Measurements from ENCODE around the gene TCHH.
"Not testable (repeated sequence)": the region's sequence is repeated elsewhere in the genome, so short reads cannot be mapped to it uniquely, and the experiment has no call there.

Gene TCHH, protein sequence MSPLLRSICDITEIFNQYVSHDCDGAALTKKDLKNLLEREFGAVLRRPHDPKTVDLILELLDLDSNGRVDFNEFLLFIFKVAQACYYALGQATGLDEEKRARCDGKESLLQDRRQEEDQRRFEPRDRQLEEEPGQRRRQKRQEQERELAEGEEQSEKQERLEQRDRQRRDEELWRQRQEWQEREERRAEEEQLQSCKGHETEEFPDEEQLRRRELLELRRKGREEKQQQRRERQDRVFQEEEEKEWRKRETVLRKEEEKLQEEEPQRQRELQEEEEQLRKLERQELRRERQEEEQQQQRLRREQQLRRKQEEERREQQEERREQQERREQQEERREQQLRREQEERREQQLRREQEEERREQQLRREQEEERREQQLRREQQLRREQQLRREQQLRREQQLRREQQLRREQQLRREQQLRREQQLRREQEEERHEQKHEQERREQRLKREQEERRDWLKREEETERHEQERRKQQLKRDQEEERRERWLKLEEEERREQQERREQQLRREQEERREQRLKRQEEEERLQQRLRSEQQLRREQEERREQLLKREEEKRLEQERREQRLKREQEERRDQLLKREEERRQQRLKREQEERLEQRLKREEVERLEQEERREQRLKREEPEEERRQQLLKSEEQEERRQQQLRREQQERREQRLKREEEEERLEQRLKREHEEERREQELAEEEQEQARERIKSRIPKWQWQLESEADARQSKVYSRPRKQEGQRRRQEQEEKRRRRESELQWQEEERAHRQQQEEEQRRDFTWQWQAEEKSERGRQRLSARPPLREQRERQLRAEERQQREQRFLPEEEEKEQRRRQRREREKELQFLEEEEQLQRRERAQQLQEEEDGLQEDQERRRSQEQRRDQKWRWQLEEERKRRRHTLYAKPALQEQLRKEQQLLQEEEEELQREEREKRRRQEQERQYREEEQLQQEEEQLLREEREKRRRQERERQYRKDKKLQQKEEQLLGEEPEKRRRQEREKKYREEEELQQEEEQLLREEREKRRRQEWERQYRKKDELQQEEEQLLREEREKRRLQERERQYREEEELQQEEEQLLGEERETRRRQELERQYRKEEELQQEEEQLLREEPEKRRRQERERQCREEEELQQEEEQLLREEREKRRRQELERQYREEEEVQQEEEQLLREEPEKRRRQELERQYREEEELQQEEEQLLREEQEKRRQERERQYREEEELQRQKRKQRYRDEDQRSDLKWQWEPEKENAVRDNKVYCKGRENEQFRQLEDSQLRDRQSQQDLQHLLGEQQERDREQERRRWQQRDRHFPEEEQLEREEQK (N-terminal part only)

DNA sequence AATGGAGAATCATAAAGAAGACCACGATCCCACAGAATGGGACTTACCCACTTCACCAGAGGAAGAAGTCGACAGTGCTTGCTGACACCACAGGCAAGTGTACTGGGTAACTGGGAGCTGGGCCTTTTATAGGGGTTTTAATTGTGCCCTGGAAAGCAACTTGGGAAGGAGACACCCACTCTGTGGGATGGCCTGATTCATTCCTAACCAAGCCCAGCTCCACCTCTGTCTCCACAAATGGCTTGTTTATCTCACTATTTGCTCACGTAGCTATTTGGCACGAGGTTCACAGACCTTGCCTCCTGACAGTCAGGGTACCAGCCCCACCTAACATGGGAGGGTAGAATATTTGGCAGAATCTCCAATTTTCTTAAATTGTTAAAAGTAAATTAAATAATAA is at the start of gene TCHH:
Gene TCHH (minus strand): TSS at position 101 of the 400 bp plus-strand sequence. CDS start 1,364 bp downstream, outside the sequence.
- DNase-seq (ENCODE audit: low spot score): no peak

DNA sequence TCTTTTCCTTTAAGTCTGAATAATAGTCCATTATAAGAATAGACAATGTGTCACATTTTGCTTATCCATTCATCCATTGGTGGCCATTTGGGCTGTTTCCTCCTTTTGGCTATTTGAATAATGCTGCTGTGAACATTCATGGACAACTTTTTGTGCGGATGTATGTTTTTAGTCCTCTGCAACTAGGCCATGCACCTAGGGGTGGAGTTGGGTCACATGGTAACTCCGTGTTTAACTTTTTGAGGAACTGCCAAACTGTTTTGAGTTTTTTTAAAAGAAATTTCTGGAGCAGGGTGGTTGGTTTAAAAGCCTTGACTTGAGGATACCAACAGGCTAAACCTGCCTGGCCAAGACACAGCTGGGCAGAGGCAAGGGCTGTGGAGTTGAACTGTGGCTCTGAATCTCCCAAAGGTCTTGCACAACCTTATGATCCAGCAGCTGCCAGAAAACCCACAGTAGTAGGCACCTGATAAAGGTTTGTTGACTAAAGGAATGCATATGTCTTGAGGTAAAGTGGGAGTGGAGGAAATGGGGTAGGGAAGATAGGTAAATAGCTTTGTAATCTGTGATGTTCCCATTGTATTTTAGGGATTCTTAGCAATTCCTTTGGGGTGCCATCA is 49.4 kb upstream of the TCHH start:
- no peak for DNase-seq (ENCODE audit: low spot score)

DNA sequence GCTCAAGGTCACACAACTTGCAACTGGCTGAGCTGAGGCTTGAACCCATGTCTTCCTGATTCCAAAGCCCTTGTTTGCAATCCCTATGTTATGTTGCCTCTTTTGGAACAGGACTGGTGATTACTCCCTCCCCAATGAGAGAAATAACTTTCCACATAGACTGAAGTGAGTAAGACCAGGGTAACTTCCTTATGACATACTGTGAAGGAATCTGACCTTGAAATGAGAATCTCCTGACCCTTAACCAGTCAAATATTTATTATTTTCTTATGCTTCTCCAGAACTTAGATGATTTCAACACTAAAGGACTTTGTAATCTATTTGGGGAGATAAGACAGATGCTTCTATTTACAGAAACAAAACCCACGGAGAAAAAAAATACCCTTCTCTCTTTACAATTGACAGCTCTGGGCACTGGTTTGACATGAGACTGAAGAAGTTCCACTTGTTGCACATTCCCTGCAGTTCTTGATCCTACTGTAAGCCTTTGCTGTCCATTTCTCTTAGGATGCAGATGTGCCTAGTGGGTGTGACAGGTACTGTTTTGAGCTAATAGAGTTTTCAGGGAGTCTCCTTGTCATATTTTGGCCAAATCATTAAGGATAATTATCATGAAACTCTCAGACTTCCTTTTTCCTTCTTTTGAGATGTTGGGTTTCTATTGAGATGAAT is 47.7 kb upstream of the TCHH start:
- peak; percentile 87 for DNase-seq (ENCODE audit: low spot score)

DNA sequence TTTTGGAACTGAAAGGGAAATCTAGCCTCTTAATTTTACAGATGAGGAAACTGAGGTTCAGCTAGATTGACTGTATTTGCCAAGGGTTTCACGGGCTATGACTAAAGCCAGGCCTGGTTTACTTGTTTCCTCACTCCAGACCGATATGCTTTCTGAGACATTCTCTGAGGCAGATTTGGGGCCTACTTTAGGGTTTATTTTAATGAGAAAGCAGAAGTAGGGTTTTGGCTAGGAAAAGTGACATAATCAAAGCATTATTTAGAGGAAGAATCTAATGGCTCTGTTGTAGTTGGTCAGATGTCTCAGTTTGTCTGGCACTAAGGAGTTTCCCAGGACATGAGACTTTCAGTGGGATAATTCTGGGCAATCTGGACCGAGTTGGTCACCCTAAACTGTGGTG is 45.3 kb upstream of the TCHH start:
- DNase-seq (ENCODE audit: low spot score): no peak

DNA sequence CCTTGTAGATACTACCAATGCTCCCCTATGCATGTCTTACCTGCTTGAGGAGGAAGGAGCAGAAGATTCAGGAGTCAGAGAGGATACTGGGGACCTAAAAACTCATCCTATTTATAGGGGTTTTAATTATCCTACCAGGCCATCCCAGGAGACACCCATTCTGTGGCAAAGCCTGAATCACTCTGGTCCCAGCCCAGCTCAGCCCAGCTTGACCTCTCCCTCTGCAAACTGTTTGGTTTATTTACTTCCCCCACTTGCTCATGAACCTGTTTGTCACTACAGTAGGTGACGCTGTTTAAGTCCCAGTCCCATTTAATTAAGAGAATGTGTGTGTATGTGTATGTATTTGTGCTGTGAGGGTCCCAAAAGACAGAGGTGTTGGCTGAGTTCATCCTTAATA is 43.9 kb upstream of the TCHH start, which contains the start of gene RPTN:
Gene RPTN (minus strand): TSS at position 85 of the 400 bp plus-strand sequence. CDS start 1,339 bp downstream, outside the sequence.
- no peak for DNase-seq (ENCODE audit: low spot score)

DNA sequence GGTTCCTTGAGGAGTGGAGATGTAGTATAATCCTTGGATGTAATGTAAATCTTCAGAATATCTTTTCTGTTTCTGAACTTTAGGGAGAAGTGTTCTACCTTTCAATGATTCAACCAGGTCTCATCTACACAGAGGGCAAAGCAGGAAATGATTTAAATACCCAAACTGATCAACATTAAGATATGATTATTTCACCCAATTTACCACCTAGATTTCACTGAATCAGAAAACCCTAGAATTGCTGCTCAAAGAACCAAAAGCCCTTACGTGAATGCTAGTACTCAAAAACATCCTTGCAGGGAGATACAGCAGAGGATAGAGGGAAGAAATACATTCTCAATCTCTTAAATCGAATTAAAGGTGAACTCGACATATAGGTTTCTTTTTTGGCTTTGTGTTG is 38.8 kb upstream of the TCHH start:
- DNase-seq (ENCODE audit: low spot score): no peak

DNA sequence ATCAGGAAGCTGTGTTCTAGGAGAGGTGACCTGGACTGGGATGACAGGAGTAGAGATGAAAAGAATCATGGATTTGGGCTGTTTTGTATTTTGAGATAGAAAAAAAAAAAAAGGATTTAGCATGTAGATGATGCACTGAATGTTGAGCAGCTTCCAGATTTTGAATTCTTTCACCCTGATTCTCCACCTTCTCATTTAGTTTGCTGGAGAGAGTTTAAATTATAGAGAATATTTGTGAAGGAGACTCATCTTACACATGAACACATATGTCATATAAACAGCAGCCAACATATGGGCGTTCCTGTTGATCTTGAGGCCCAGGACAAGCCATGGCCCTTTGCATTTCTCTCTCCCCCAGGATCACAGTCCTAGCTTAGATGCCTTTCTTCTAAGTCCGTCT is 36.4 kb upstream of the TCHH start:
- DNase-seq (ENCODE audit: low spot score): peak; percentile 20

DNA sequence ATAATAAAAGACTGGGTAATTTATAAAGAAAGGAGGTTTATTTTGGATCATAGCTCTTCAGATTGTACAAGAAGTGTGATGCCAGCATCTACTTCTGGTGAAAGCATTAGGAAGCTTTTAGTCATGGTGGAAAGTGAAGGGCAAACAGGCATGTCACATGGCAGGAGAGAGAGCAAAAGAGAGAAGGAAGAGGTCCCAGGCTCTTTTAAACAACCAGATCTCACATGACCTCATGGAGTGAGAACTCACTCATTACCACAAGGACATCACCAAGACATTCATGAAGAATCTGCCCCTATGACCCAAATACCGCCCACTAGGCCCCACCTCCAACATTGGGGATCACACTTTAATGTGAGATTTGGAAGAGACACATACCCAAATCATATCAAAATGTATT is 33.7 kb upstream of the TCHH start:
- no peak for DNase-seq (ENCODE audit: low spot score)

DNA sequence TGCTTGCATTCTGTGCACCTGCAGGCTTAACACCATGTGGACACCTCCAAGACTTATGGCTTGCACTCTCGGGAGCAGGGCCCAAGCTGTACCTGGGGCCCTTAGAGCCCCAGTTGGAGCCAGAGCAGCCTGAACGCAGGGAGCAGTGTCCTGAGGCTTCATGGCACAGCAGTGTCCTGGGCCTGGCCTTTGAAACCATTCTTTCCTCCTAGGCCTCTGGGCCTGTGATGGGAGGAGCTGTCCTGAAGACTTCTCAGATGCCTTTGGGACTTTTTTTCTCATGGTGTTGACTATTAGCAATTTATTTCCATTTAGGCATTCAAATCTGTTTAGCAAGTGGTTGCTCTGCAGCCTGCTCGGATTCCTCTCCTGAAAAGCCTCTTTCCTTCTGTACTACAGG is 32.8 kb upstream of the TCHH start:
- no peak for DNase-seq (ENCODE audit: low spot score)

DNA sequence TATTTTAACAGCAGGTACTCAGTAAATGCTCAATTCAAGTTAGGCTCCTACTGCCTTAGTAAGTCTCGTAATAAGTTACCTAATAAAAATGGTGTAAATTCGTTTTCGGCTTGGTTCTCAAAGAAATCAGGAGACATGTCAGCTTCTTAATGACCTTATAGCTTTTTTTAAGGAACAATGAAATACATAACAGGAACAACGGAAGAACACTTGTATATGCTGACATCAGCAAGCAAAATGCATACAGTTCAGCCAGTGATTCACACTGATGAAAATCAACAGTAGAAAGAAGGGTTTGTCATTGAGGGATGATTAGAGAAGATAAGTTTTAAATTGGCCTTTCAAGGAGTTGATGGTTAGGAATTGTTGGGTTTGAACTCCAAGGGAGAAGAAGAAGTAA is 30.5 kb upstream of the TCHH start:
- DNase-seq (ENCODE audit: low spot score): no peak

DNA sequence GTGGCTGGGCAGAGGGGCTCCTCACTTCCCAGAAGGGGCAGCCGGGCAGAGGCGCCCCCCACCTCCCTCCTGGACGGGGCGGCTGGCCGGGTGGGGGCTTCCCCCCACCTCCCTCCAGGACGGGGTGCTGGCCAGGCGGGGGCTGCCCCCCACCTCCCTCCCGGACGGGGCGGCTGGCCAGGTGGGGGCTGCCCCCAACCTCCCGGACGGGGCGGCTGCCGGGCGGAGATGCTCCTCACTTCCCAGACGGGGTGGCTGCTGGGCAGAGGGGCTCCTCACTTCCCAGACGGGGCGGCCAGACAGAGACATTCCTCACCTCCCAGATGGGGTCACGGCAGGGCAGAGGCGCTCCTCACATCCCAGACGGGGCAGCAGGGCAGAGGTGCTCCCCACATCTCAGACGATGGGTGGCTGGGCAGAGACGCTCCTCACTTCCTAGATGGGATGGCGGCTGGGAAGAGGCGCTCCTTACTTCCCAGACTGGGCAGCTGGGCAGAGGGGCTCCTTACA is 29.5 kb upstream of the TCHH start:
- not testable (repeated sequence) for DNase-seq (ENCODE audit: low spot score)

DNA sequence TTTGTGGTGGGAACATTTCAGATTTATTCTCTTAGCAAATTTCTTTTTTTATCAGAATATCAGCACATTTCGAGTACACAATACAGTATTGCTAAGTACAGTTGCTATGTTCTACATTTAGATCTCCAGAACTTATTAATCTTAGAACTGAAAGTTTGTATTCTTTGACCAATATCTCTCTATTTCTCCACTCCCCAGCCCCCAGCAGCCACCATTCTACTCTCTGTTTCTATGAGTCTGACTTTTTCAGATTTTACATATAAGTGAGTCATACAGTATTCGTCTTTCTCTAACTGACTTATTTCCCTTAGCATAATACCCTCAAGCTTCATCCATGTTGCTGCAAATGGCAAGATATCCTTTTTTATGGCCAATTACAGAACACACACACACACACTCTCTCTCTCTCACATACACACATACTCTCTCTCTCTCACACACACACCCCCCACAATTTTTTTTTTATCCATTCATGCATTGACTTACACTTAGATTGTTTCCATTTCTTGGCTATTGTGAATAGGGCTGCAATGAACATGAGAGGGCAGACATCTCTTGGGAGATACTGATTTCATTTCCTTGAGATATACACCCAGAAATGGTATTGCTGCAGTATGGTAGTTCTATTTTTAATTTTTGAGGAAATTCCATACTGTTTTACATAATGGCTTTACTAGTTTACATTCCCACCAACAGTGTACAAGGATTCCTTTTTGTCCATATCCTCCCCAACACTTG is 28.1 kb upstream of the TCHH start:
- DNase-seq (ENCODE audit: low spot score): no peak

DNA sequence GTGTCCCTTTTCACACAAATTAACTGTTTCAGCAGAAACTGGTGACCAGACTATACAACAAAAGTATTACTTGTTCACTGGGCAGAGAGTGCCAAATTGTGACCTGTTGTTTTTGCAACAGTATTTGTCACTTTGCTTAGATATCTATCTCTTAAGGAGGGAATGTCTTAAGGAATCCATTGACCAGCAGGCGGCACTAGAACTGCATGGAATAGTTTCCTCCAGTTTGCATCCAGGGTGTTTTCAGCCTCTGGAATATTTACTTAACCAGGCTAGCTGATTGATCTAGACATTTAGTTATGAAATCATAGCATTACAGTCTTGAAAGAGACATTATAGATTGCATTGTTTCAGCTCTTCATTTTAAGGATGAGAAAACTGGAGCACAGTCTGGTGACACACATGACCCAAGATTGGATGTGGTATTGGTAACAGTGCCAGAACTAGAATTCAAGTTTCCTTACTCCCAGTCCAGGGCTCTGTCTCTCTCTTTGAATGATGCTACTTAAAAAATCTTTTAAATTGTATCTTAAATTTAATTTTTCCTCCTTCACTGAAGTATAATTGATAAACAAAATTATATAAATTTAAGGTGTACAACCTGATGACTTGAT is 26.8 kb upstream of the TCHH start:
- DNase-seq (ENCODE audit: low spot score): peak; percentile 68

DNA sequence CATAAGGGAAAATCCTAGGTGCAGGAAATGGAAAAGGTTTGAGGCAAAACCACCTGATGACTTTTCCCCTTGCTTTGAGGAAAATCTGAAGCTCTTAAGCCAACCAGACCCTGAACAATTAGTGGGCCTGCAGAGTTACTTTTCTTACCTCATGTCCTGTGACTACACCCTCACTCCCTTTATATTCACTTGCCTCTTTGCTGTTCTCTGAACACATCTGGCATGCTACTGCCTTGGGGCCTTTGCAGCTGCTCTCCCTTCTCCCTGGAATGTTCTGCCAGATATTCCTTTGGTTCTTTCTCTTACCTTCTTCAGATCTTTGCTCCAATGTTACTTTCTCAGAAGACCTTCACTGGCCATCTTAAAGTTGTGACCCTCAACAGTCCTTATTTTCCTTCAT is 22.0 kb upstream of the TCHH start:
- no peak for DNase-seq (ENCODE audit: low spot score)

DNA sequence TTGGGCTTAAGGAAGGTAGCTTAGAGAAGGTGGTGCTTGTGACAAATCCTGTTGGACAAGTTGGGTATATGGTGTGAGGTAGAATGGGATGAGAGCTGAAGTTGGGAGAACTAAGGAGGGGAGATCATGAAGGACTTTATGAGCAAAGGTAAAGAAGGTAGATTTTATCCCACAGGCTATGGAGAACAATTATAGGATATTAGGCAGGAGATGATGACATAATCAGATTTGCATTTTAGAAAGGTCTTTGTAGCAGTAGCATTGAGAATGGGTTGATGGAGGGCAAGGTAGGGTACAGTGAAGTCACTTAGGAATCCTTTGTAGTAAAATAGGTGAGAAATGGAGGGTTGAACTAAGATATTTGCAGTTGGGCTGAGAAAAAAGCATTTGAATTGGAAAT is 14.9 kb upstream of the TCHH start:
- DNase-seq (ENCODE audit: low spot score): no peak

DNA sequence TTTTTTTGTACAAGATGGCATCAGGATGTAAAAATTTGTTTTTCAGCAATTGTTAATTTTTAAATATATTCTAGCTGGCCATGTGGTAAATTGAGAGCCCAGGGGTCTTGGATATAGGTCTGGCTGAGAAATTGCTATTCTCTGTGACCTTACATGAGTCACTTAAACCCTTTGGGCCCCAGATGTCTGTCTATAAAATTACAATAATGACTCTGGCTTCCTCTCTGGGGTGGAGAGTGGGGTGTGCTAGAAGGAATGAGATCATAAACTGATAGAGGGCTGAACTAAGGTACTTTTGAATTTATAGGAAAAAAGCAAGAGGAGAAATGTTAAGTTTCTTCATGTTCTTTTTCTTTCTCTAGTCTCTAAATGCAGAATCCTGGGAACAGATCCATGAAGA is 12.4 kb upstream of the TCHH start:
- DNase-seq (ENCODE audit: low spot score): no peak

DNA sequence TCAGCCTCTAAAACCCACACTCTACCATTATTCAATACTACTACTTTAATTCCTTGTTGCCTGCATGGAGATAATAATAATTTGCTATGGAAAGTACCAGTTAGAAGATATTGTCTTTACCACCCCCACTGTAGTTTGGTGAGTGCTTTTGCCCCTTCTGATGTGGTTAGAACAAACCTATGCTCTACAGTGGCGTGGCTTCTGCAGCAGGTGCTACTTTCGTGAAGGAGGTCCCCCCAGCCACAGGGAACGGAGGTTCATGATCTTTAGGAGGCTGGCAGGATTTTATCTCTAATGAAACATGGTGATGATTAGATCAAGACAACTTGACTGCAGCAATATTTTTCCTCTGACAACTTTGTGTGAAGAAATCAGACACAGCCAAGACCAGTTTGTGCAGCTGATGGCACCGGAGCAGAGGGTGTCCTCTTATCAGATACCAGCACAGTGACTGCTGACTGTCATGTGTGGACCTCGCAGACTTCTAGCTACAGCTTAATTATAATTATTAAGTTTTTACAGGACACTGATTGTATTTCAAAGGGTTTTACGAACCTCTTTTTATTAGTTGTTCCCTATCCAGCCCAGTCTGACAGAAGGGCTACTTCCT is 10.7 kb upstream of the TCHH start:
- no peak for DNase-seq (ENCODE audit: low spot score)

DNA sequence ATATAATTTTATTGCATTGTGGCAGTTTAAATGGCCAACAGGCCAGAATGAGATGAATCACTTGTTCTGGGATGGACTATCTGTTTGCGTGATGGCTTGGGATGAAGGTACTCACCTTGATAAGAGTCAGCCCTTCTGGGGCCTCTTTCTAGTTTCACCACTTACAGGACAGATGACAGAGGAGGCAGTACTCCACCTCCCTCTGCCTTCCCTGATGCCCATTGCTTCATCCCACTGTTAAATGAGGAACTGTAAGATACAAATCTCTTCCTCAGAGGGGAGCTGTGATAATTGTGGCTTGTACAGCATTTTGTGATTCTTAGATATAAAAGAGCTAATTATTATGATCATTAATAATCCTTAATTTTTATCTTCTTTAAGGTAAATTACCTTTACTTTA is 3.7 kb upstream of the TCHH start:
- no peak for DNase-seq (ENCODE audit: low spot score)

DNA sequence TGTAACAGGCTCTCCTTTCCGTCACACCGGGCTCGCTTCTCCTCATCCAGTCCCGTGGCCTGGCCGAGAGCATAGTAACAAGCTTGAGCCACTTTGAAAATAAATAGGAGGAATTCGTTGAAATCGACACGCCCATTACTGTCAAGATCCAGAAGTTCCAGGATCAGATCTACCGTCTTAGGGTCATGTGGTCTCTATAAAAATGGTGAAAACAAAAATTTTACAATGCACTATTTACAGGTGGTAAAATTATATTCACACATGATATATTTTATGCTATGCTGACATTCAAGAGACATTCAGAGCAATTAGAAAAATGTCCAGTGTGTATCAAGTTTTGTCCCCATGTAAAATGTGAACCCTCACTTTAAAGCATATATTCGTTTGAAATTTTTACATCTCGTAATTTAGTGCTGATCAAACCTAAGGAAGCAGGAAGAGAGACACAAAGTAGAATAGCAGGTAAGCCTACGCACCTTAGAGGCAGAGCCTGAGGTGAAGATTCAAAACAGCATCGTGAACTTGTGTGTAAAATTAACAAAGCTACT is 2.3 kb downstream of the TCHH start:
- no peak for DNase-seq (ENCODE audit: low spot score)

Data from GM03348 (cell line).